LNCaP clone FGC (cell line): Measurements from ENCODE around the gene STAT5B.
A peak's percentile ranks its signal among the peaks of the same experiment; 100 is the strongest.

Experiments used
- DNase-seq: peaks from one replicate; pipeline ENCODE4 v3.0.0-alpha.2; 2011; ENCODE audit warnings: low read depth
- H3K4me3 ChIP-seq: 2 replicates; pipeline ENCODE4 v1.5.1; 2011; ENCODE audit warnings: mild to moderate bottlenecking, low read depth, low read length, control low read depth
- CTCF ChIP-seq: IDR thresholded peaks from 2 replicates; pipeline ENCODE4 v1.5.1; 2012; ENCODE audit warnings: mild to moderate bottlenecking; ENCODE audit not compliant: control insufficient read depth, insufficient read depth; ENCODE audit errors: extremely low read depth

The STAT5B gene

GRCh38 chr17:42294469-42295398, 18.5 kb upstream of the STAT5B start:
- no peak for DNase-seq
- TF ChIP-seq CTCF = no peak

GRCh38 chr17:42291129-42291528, 14.9 kb upstream of the STAT5B start:
- DNase-seq = no peak
- no peak for TF ChIP-seq CTCF
- H3K4me3 ChIP-seq = no peak overlapping the region

More at GRCh38 chr17:42294469-42295398, 18.5 kb upstream of the STAT5B start:
- H3K4me3 ChIP-seq = no peak overlapping the region

GRCh38 chr17:42290577-42290976, 14.4 kb upstream of the STAT5B start:
- no peak for TF ChIP-seq CTCF
- no peak for DNase-seq
- no peak overlapping the region for H3K4me3 ChIP-seq

GRCh38 chr17:42289611-42290181, 13.5 kb upstream of the STAT5B start:
- TF ChIP-seq CTCF = no peak
- no peak overlapping the region for H3K4me3 ChIP-seq
- no peak for DNase-seq

DNA sequence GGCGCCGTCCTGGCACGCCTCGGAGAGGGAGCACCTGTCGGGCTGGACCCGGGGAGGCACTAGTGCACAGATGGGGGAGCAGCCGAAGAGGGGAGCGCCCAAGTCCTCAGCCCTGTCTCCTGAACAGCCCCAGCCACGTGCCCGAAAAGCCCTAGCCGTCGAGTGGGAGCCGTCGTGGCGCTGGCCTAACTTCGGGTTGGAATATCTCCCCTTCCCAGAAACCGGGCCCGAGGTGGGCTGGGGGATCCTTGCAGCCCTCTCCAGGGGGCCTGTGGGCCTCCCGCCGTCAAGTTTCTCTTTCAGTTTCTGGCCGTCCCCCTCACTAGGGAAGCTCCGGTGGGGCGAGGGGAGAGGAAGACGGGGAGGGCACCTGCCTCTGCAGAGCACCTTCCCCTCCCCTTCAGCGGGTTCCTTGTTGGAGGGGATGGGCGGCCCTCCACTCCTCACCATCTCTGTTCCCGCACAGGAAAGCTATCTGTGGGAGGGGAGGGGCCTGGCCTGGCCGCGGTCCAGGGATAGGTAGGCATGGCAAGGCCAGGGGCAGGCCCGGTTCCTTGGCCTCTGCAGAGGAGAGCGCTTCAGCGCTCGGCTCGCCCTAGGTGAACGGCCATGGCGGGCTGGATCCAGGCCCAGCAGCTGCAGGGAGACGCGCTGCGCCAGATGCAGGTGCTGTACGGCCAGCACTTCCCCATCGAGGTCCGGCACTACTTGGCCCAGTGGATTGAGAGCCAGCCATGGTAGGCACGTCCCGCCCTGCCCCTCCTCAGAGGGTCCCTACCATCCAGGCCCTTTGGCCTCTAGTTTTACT, 12.8 kb upstream of the STAT5B start:
- DNase-seq = no peak
- TF ChIP-seq CTCF = no peak
- H3K4me3 ChIP-seq = peak overlapping the region; percentile 44

GRCh38 chr17:42287977-42288802, 12.0 kb upstream of the STAT5B start, which contains the start of gene STAT5A:
Gene STAT5A, plus strand, starts transcription at chr17:42288498. Its CDS starts 914 bp downstream, at chr17:42289412.
- TF ChIP-seq CTCF = no peak
- H3K4me3 ChIP-seq = peak within 1 kb of the TSS; percentile 44
- peak; percentile 18 for DNase-seq
